Endothelial cell of umbilical vein (primary cell): ENCODE data around the gene ZNG1B. TPM values are rescaled to one million over a fixed set of nuclear protein-coding genes. Genes with fewer than 3 reads are reported as not detected.
"Not testable (repeated sequence)": the region's sequence is repeated elsewhere in the genome, so short reads cannot be mapped to it uniquely, and the experiment has no call there.

Source experiments
- BruUV-seq: library from RNA; stranded (reverse); fragments of 400-500 nt; replicated peaks from 2 replicates; lab custom pipeline; 2021; lab: Mats Ljungman, UMichigan
- CTCF ChIA-PET: fragments of 300-600, 350-600 bp; sonication (Branson Sonifier 250); formaldehyde crosslinking; loops from one replicate; lab custom pipeline; 2021; ENCODE audit warnings: antibody characterized with exemption, inconsistent platforms; lab: Charles Lee
- POLR2A ChIA-PET: fragments of 300-600, 350-600 bp; sonication (Branson Sonifier 250); formaldehyde crosslinking; loops from one replicate; lab custom pipeline; 2021; ENCODE audit warnings: antibody characterized with exemption, inconsistent platforms; lab: Charles Lee
- DNase-seq: peaks from one replicate; pipeline ENCODE4 v3.0.0-alpha.2; 2011; ENCODE audit warnings: low read depth, low spot score
- FAIRE-seq: peaks from 2 replicates; lab custom pipeline; 2011; peaks lifted over from hg19 to GRCh38; lab: Jason Lieb, UNC
- H2AFZ ChIP-seq: 2 replicates; pipeline ENCODE4 v1.6.0; 2012; ENCODE audit warnings: low read depth, low read length, control low read depth, inconsistent platforms
- H3K27ac ChIP-seq: 2 replicates; pipeline ENCODE4 v1.5.1; 2011; ENCODE audit warnings: low read depth, mild to moderate bottlenecking, control low read depth, low read length, moderate library complexity; ENCODE audit not compliant: insufficient read depth
- H3K27me3 ChIP-seq, 2 experiments: 2 replicates each; pipeline versions ENCODE4 v1.6.0 to v1.6.1; 2011; ENCODE audit warnings: low read length in 2 of 2, mixed read lengths in 1 of 2; ENCODE audit not compliant: control insufficient read depth in 2 of 2, insufficient read depth in 2 of 2
- H3K36me3 ChIP-seq, 2 experiments: 2 replicates in 1 of 2; 3 replicates in 1 of 2; pipeline ENCODE4 v1.5.1; 2011; ENCODE audit warnings: low read length in 2 of 2, mild to moderate bottlenecking in 1 of 2, moderate library complexity in 1 of 2; ENCODE audit not compliant: control insufficient read depth in 2 of 2, insufficient read depth in 2 of 2; ENCODE audit errors: extremely low read depth in 1 of 2
- H3K4me1 ChIP-seq: 3 replicates; pipeline ENCODE4 v1.5.1; 2011; ENCODE audit warnings: mild to moderate bottlenecking, low read length; ENCODE audit not compliant: control insufficient read depth, insufficient read depth; ENCODE audit errors: extremely low read depth
- H3K4me2 ChIP-seq: 2 replicates; pipeline ENCODE4 v1.6.1; 2011; ENCODE audit warnings: low read length, control low read depth, mixed read lengths; ENCODE audit not compliant: insufficient read depth
- H3K4me3 ChIP-seq, 3 experiments: fragments of 200-600 bp in 1 of 3; sonication (generic), shearing (Covaris generic) in 1 of 3; replicated peaks in 1 of 3; 2 replicates each; pipeline ENCODE4 v1.5.1; 2011 to 2016; ENCODE audit warnings: control low read depth in 3 of 3, low read length in 3 of 3, mild to moderate bottlenecking in 2 of 3, inconsistent platforms in 1 of 3, low read depth in 1 of 3, moderate library complexity in 1 of 3; ENCODE audit not compliant: insufficient read depth in 1 of 3
- H3K79me2 ChIP-seq: 2 replicates; pipeline ENCODE4 v1.6.0; 2012; ENCODE audit warnings: low read length, inconsistent platforms; ENCODE audit not compliant: control insufficient read depth, insufficient read depth
- H3K9ac ChIP-seq: replicated peaks from 2 replicates; pipeline ENCODE3; 2011; ENCODE audit warnings: low read length, control low read depth; ENCODE audit not compliant: insufficient read depth; ENCODE audit errors: extremely low read depth
- H3K9me1 ChIP-seq: replicated peaks from 3 replicates; pipeline ENCODE4 v1.6.0; 2011; ENCODE audit warnings: mild to moderate bottlenecking, low read length; ENCODE audit not compliant: control insufficient read depth, insufficient read depth; ENCODE audit errors: extremely low read depth
- H3K9me3 ChIP-seq: replicated peaks from 2 replicates; pipeline ENCODE4 v1.5.1; 2012; ENCODE audit warnings: low read length, inconsistent platforms; ENCODE audit not compliant: control insufficient read depth, insufficient read depth
- H4K20me1 ChIP-seq: replicated peaks from 2 replicates; pipeline ENCODE3; 2011; ENCODE audit warnings: mild to moderate bottlenecking, low read length; ENCODE audit not compliant: control insufficient read depth, insufficient read depth; ENCODE audit errors: extremely low read depth
- dilution Hi-C: fragments of 300-500 bp; cut with MboI; formaldehyde crosslinking; loops from one replicate; pipeline ENCODE4 v1.15.0; 2019; ENCODE audit warnings: low sequenced_read_pairs; ENCODE audit not compliant: extremely low pct_ligation_motif_present
- intact Hi-C: fragments of 100-400 bp; cut with micrococcal nuclease; formaldehyde crosslinking; loops from one replicate; pipeline ENCODE4 v1.10.0; 2022
- polyA plus RNA-seq, 4 experiments: library from polyadenylated mRNA; depleted of rRNA in 3 of 4; stranded (reverse) in 3 of 4; unstranded in 1 of 4; fragments of >200 nt; gene quantifications; 2 replicates each; pipeline versions ENCODE4 v1.2.1 to v1.2.3, GENCODE V29; 2011 to 2012; ENCODE audit warnings: missing spikeins in 1 of 4
- total RNA-seq: library from RNA; stranded (reverse); gene quantifications from 2 replicates; pipeline ENCODE4 v1.2.3, GENCODE V29; 2021

ZNG1B gene
- total and polyA plus RNA-seq, 2 donors (not counting 3 experiments of a cell fraction or from before 2014, with no cell fraction given), result 12.6 to 31.3 TPM

GRCh38 chr2:113496527-113496926, 59.0 kb downstream of the ZNG1B start:
- dilution Hi-C loops, CTCF ChIA-PET, POLR2A ChIA-PET, H3K4me3 ChIP-seq, H3K36me3 ChIP-seq, H3K9ac ChIP-seq, H4K20me1 ChIP-seq, DNase-seq, H3K27ac ChIP-seq, H3K79me2 ChIP-seq, intact Hi-C loops, H3K9me1 ChIP-seq, H3K27me3 ChIP-seq, H2AFZ ChIP-seq, FAIRE-seq, H3K9me3 ChIP-seq, H3K4me2 ChIP-seq, H3K4me1 ChIP-seq, BruUV-seq: not testable (repeated sequence)

- H3K36me3 ChIP-seq, H3K4me1 ChIP-seq, H3K9ac ChIP-seq, DNase-seq, dilution Hi-C loops, intact Hi-C loops, BruUV-seq, H3K4me2 ChIP-seq, H3K4me3 ChIP-seq, H3K79me2 ChIP-seq, H4K20me1 ChIP-seq, H2AFZ ChIP-seq, H3K9me1 ChIP-seq, H3K27ac ChIP-seq, FAIRE-seq, CTCF ChIA-PET, POLR2A ChIA-PET, H3K9me3 ChIP-seq: not testable (repeated sequence)
- peaks cover 12 to 22% of the 10 kb centered on the region in 2 experiments for H3K27me3 ChIP-seq
These were observed 60.9 kb downstream of the ZNG1B start, which contains the start of gene FOXD4L1 for GRCh38 chr2:113498365-113498764. FOXD4L1 (plus strand) TSS chr2:113498665; CDS start chr2:113499257, 592 bp downstream.

- H3K4me3 ChIP-seq, H2AFZ ChIP-seq, FAIRE-seq, H3K9me1 ChIP-seq, H3K9me3 ChIP-seq, intact Hi-C loops, H3K4me2 ChIP-seq, POLR2A ChIA-PET, H3K79me2 ChIP-seq, H3K4me1 ChIP-seq, H3K27ac ChIP-seq, dilution Hi-C loops, CTCF ChIA-PET, H4K20me1 ChIP-seq, H3K9ac ChIP-seq, BruUV-seq, H3K36me3 ChIP-seq, DNase-seq: not testable (repeated sequence)
- peaks cover 17 to 30% of the 10 kb centered on the region in 2 experiments for H3K27me3 ChIP-seq
These were observed 61.8 kb downstream of the ZNG1B start for GRCh38 chr2:113499019-113499885.
